Dedifferentiated amniotic fluid mesenchymal stem cell (primary cell): Measurements from ENCODE around the gene MRPL16.
"Not testable (repeated sequence)": the region's sequence is repeated elsewhere in the genome, so short reads cannot be mapped to it uniquely, and the experiment has no call there.

Source experiments
- DNase-seq: peaks from one replicate; pipeline ENCODE4 v3.0.0-alpha.2; 2016; ENCODE audit errors: extremely low spot score

Gene MRPL16

DNA sequence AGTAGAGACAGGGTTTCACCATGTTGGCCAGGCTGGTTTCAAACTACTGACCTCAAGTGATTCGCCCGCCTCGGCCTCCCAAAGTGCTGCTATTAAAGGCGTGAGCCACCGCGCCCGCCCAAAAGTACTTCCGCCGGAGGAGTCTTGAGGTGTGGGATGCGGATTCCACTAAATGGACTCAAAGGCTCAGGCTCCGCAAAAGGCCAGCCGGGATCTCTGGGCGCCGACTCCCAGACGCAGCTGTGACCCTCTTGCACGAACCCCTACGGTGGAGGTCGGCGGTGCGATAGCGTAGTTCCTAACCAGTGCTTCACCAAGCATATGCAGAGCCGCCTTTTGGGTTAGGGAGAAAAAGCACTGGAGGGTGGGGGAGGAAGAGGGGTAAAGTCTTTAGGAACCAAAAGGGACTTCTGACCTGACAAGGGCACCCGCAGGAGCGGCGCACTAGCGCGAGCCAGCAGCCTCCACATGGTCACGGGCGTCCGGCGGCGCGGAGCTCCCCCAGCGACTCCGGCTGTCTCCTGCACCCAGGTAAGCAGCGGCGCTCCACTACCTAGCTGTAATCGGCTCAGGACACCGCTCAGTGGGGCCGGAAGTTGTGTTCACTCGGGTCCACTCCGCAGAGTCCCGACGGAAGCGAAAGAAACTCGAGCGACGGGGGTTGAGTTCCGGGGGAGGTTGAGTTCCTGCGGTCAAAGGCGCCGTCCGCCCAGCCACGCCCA lies at the start of gene MRPL16:
TSS of gene MRPL16 (minus strand) at position 590 of the 722 bp plus-strand sequence. CDS start at position 470, 120 bp downstream.
- peak; percentile 88 for DNase-seq

DNA sequence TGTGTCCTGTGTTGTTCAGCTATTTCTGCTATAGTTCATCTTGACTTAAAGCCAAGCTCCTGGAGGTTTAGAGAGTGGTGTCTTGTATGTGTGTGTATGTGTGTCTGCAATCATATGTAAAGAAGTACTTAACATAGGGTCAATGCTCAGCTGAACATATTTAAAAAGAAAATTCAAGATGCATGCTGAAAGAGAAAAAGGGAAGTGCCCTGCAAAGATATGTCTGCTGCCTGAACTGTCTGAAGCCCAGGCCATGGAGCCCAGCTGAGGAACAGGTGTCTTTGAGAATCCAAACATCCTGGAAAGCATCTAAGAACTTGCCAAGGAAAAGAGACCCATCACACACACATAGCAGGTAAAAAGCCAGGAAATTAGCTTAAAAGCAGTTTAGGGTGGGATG lies 49.1 kb upstream of the MRPL16 start:
- no peak for DNase-seq

DNA sequence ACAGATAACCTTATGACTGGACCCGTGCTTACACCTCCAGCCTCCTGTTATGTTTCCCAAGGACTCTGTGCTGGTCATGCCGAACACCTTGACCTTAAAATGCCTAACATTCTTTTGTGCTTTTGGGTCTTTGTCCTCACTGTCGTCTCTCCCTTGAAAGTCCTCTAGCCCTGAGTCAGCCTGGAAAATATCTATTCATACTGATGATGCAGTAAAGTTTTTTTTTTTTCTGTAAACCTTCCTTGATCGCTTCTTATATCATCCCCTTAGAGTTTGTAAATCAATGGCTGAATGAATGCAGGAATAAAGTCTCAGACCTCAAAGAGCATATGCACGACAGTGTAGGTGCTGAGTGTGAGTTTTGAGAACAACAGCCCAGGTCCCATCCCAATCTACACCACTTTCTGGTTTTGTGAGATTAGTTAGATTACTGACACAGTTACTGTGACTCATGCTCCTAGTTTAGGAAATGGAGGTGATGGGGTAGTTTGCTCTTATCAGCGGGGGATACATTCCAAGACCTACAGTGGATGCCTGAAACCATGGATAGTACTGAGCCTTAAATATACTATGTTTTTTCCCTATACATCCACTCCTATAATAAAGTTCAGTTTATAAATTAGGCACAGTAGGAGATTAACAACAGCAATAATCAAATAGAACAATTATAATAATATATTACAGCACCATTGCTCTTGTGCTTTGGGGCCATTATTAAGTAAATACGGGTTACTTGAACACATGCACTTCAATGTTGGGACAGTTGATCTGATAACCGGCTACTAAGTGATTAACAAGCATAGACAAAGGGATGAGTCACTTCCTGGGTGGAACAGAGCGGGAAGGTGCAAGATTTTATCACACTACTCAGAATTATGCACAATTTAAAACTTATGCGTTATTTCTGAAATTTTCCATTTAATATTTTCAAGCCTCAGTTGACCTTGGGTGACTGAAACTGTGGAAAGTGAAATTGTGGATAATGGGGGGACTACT lies 47.2 kb upstream of the MRPL16 start:
- DNase-seq = no peak

DNA sequence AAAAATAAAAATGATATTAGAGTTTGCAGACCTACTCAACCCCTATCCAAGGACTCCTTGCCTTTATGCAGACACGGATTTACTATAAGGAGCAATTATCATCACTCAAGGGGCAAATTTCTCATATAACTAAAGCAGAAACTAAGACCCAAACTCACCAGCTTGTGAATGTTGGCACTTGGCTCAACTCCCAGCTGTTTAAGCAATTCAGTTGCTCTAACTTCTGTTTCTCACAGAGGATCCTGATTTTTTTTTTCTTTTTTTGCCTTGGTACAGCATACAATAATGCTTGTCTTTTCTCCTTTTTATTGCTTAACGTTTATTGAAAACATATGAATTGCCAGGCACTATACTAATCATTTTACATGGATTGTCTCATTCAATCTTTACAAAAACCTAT lies 44.3 kb upstream of the MRPL16 start:
- no peak for DNase-seq

DNA sequence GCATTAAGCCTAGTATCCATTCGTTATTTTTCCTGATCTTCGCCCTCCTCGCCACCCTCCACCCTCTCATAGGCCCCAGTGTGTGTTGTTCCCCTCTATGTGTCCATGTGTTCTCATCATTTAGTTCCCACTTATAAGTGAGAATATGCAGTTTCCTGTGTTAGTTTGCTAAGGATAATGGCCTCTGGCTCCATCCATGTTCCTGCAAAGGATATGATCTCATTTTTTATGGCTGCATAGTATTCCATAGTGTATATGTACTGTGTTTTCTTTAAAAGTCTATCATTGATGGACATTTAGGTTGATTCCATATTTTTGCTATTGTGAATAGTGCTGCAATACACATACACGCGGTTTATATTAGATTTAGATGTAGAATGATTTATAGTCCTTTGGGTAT lies 40.8 kb upstream of the MRPL16 start:
- DNase-seq = not testable (repeated sequence)

DNA sequence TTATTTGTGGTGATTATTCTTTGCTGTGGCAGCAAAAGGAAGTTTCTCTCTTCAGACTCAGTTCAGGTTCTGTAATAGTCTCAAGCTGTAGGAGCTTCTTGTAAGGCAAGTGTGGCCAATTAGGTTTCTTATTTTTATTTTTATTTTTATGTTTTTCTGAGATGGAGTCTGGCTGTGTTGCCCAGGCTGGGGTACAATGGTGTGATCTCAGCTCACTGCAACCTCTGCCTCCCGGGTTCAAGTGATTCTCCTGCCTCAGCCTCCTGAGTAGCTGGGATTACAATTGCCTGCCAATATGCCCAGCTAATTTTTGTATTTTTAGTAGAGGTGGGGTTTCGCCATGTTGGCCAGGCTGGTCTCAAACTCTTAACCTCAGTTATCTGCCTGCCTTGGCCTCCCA lies 39.0 kb upstream of the MRPL16 start:
- not testable (repeated sequence) for DNase-seq

DNA sequence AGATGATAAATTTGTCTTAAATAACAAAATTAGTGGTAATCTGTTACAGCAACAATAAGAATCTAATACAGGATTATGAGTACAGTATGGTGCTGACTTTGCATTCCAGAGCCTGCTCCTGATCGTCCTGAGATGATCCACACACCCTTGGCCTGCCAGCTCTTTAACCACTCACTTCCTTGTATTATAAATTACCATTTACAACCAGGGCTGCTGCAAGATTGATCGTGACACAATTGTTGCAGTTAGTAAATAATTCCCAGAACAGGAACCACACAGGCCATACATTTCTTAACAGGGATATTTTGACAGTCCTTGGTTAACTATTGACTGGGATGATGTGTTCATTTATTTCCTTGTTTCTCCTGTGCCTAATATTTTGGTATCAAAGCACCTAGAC lies 38.6 kb upstream of the MRPL16 start:
- DNase-seq = no peak

DNA sequence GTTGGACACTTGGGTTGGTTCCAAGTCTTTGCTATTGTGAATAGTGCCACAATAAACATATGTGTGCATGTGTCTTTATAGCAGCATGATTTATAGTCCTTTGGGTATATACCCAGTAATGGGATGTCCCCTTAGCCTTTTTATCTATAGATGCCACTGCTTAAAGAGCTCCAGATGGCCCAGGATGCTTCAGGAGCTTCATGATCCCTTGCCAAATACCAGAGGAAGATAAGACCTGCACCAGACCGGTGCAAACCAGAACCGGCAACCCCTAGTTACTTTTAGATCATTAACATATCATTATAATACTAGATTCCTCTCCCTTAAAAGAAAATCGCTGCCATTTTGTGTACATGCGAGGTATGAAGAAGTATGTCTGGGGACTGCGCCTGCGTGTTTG lies 37.9 kb upstream of the MRPL16 start:
- DNase-seq = not testable (repeated sequence)

DNA sequence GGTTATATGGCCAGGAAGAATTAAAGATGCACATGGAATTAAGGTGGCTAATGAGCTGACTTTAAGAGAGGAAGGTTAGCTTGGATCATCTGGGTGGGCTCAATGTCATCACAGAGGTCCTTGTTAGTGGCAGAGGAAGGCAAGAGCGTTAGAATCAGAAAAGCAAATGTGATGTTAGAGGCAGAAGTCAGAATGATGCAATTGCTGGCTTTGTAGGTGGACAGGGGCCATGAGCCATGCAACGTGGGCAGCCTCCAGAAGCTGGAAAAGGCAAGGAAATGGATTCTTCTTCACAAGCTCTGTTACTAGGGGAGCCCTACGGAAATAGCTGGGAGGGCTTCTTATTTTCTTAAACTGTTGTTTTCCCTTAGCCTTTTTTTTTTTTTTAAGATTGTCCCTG lies 37.0 kb upstream of the MRPL16 start:
- no peak for DNase-seq

DNA sequence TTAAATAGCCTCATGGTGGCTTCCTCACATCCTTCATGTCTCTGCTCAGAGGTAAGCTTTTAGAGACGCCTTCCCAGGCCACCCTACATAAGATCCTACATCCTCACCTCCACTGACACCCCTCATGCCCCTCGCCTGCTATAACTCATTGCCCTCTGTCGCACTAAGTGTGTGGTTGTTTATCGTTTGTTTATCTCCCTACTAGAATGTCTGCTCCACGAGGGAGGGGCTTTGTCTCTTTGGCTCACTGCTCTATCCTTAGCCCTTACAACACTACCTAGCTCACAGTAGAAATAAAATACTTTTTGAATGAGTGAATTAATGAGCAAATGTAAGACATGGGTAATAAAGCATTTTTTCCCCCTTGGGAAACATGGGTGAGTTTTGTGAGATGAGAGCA lies 36.0 kb upstream of the MRPL16 start:
- no peak for DNase-seq

DNA sequence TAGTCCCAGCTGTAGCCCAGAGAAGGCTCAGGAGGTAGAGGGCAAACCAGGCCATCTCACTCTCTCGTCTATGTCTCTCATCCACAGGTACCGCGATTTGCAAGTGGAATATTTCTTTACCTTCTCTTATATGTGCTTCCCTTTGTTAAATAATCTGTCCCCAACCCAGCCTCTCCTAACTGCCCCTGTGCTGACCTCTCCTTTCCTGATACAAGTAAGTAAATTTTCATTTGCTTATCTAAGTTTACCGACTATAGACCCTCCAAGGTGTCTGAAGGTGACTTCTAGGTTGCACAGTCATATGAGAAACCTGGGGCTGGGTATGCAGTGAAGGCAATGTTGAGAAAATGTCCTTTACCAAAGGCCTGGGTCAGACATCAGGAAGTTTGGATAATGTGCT lies 34.8 kb upstream of the MRPL16 start, which contains the start of gene CBLIF:
TSS of gene CBLIF (minus strand) at position 101 of the 400 bp plus-strand sequence. CDS start at position 55, 46 bp downstream.
- no peak for DNase-seq

DNA sequence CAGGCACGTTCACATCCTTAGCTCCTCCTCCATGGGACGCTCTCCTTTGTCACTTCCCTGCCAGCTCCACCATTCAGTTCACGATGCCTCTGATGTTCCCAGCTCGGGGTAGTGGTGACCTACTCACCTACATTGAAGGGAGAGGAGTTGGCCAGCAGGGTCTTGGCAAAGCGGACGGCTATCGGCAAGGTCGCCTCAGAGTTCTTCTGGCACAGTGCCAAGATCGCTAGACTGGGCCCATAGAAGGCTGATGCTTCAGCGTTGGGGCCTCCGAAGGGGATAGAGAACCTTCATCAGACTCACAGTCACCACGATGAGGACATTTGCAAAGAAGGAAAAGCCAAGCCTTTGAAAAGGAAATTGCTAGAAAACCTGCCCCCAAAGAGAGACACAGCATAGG lies 31.7 kb upstream of the MRPL16 start:
- no peak for DNase-seq

DNA sequence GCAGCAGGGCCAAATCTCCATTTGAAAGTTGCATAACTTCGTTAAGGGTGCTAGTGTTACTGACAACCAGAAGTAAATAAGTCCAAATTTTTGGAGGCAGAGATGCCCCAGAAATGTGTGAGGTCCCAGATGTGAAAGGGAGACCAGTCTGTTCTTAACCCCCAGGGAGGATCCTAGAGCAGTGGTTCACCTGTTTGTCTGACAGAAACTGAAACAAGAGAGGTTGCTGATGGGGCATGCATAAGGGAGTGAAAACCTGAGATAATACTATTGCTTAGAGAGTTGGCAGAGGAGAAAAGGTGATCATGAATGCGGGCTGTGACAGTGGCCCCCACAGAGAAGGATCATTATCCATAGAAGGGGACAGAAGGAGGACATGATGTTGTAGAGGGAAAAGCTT lies 30.9 kb upstream of the MRPL16 start:
- no peak for DNase-seq

DNA sequence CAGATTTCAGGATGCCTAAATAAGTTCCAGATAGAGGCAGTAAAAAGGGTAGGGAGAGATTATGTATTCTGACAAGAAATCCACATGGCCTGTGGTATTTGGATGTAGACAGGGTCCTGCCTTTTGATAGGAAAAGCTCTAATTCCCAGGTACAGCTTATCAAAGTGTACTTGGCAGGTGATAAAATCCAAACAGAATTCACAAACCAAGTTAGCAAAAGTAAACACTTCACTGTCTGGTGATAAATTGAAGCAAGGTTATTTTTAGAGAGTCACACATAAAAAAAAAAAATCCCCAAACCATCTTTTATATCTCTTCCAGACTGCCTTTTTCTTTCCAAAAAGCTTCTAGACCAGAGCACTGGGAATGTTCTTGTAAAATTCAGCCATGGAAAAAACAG lies 29.0 kb upstream of the MRPL16 start:
- DNase-seq = no peak

DNA sequence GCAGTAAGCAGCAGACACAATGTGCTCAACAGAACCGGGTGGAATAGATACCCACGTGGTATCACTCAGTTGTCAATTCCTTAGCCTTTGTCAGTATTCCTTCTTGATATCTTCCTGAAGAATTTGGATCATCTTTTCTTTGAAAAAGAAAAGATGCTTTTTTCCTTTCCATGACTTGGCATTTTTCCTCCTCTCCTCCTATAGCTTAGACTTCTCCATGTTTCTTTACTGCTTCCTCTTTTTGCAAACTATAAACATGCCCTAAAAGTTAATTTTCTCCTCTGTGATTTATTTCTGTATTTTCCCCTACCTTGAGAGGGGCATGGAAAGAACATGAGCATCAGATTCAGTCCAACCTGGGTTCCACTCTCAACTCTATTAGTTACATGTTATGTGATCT lies 23.0 kb upstream of the MRPL16 start:
- no peak for DNase-seq

DNA sequence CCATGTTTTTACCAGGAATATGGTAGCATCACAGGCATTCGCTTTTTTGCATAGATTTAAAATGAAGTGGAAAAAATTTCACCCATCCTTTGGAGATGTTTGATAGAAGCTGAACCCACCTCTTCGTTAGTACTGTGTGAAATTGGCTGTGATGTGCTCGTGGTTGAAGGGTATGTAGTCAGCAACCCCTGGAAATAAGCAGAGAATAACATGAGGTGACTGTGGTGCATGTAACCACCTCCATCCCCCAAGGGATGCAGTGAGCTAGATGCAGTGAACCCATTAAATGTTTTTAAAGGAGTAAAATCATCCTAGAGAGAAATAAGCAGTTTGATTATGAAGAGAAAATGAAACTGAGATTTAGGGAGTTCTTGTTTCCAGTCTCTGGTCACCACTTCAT lies 18.8 kb upstream of the MRPL16 start:
- DNase-seq = no peak

DNA sequence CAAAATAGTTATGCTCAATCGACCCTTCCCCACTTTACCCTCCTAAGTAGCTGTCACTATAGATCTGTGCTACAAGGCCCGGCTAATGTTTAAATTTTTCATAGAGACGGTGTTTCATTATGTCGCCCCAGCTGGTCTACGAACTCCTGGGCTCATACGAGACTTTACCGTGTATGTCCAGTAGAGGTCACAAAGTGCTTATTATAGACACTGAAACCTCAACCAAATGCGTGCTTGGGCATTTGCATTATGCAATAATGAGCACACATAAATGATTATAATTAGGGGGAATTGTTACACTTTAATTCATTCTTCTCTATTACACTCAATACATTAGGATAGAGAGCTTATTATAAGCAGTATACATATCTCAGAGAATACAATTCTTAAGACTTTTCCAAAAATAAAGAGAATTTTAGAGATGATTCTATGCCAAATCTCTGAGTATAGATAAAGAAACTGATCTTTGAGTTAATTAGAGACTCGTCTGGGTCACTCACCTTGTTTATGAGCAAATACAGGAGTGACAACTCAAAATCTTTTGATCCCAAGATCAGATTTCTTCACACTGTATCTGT lies 12.5 kb upstream of the MRPL16 start:
- DNase-seq = peak; percentile 59

DNA sequence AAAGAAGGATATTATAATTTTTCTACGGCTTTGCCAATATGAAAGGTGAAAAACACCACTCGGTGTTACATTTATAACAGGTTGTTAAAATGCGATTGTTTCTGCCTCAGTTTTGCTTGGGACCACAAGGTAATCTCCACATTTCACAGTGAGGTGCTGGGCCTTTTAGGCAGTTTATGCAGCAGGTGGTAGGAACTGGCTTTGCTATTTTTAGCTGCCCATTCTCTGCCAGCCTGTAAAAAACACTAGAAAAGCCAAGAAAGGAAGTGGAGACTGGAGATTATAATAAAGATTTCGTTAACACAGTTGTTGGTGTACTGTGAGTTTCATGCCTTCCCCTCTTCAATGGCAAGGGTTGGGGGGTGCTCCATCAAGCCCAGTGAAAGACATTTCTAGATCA lies 8.0 kb upstream of the MRPL16 start:
- DNase-seq = no peak

DNA sequence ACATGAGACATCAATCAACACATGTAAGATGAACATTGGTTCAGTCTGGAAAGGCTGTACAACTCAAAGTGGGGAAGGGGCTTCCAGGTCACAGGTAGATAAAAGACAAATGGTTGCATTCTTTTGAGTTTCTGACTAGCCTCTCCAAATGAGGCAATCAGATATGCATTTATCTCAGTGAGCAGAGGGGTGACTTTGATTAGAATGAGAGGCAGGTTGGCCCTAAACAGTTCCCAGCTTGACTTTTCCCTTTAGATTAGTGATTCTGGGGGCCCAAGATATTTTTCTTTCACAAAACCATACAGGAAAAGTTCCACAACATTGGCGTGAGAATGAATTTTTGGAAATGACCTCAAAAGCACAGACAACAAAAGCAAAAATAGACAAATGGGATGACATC lies 5.9 kb upstream of the MRPL16 start:
- not testable (repeated sequence) for DNase-seq

DNA sequence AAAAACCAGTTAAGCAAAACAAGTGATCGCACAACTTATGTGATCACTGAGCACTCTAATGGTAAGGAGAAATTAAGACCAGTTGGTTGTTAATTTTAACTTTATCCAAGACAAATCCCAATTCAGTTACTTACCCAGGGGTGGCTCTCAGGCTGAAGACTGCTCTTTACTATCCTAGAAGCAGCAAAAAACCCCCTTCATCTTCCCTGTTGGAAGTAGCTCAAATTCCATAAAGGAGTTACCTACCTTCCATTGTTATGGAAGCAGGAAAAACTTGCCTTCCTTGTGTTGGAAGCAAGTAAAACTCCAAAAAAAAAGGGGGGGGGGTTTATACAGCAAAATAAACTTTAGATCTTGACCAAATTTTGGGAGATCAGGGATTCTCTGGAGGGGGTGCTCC lies 5.2 kb upstream of the MRPL16 start:
- no peak for DNase-seq

DNA sequence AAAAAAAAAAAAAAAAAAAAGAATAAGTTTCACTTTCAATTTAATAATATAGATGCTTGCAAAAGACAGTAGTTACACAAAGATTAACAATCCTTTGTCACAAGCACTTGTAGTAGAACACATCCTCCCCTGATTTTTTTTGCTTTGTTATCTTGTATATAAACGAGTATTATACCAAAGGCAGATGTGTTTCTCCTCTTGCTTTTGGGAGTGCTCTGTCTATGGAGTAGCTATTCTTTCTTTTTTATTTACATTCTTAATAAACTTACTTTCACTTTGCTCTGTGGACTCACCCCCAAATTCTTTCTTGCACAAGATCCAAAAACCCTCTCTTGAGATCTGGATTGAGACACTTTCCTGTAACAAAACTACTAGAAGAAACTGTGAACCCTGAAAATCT lies 3.4 kb upstream of the MRPL16 start:
- no peak for DNase-seq

DNA sequence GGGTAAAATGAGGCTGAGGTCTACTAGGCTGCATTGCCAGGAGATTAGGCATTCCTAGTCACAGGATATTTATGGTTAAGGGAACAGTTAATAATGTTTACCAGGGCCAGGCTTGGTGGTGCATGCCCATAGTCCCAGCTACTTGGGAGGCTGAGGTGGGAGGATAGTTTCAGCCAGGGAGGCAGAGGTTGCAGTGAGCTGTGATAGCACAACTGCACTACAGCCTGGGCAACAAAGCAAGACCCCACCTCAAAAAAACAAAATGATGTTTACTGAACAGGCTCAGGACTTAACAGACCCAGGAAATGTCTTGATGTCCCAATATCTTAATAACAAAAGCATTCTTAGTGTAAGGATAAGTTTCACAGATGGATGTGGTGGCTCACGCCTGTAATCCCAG lies 2.8 kb upstream of the MRPL16 start:
- DNase-seq = no peak
